NK-92 (cell line): ENCODE results near the gene STUM.

Experiments used
- DNase-seq: peaks from one replicate; lab custom pipeline; 2025; ENCODE audit not compliant: unreplicated experiment; lab: John Stamatoyannopoulos, UW

The STUM gene

GRCh38 chr1:226558036-226558650 is 9.6 kb downstream of the STUM start:
- DNase-seq, result no peak

- DNase-seq, result no peak
Measured at GRCh38 chr1:226560243-226560642, 11.7 kb downstream of the STUM start.

GRCh38 chr1:226562989-226563388 is 14.4 kb downstream of the STUM start:
- no peak for DNase-seq

GRCh38 chr1:226563666-226564065 is 15.1 kb downstream of the STUM start:
- no peak for DNase-seq

GRCh38 chr1:226565476-226565875 is 16.9 kb downstream of the STUM start:
- no peak for DNase-seq

- no peak for DNase-seq
Measured at GRCh38 chr1:226566234-226566633, 17.7 kb downstream of the STUM start.

GRCh38 chr1:226566760-226567159 is 18.2 kb downstream of the STUM start:
- DNase-seq, result no peak

GRCh38 chr1:226568077-226568831 is 19.7 kb downstream of the STUM start:
- no peak for DNase-seq

- no peak for DNase-seq
Measured at GRCh38 chr1:226568975-226569741, 20.6 kb downstream of the STUM start.

- DNase-seq, result no peak
Measured at GRCh38 chr1:226569879-226570547, 21.4 kb downstream of the STUM start.

- DNase-seq, result no peak
Measured at GRCh38 chr1:226571893-226572292, 23.3 kb downstream of the STUM start.

GRCh38 chr1:226572325-226572726 is 23.8 kb downstream of the STUM start:
- no peak for DNase-seq

GRCh38 chr1:226574044-226574443 is 25.5 kb downstream of the STUM start:
- no peak for DNase-seq

GRCh38 chr1:226574591-226575435 is 26.2 kb downstream of the STUM start:
- no peak for DNase-seq

- DNase-seq, result no peak
Measured at GRCh38 chr1:226575436-226575720, 26.8 kb downstream of the STUM start.

GRCh38 chr1:226575739-226576378 is 27.3 kb downstream of the STUM start:
- no peak for DNase-seq

GRCh38 chr1:226576601-226577000 is 28.0 kb downstream of the STUM start:
- no peak for DNase-seq

GRCh38 chr1:226577401-226578180 is 29.0 kb downstream of the STUM start:
- DNase-seq, result no peak

- DNase-seq, result no peak
Measured at GRCh38 chr1:226578946-226579578, 30.5 kb downstream of the STUM start.
